ENCODE results near the gene RNF180. TPM values are rescaled to one million over a fixed set of nuclear protein-coding genes. Genes with fewer than 3 reads are reported as not detected.

Gene RNF180
- total and polyA plus RNA-seq, 2 of the 13 experiments (the other 11 are each of a cell fraction or from before 2014, with no cell fraction given), result 0.20 TPM; not detected in 1

DNA sequence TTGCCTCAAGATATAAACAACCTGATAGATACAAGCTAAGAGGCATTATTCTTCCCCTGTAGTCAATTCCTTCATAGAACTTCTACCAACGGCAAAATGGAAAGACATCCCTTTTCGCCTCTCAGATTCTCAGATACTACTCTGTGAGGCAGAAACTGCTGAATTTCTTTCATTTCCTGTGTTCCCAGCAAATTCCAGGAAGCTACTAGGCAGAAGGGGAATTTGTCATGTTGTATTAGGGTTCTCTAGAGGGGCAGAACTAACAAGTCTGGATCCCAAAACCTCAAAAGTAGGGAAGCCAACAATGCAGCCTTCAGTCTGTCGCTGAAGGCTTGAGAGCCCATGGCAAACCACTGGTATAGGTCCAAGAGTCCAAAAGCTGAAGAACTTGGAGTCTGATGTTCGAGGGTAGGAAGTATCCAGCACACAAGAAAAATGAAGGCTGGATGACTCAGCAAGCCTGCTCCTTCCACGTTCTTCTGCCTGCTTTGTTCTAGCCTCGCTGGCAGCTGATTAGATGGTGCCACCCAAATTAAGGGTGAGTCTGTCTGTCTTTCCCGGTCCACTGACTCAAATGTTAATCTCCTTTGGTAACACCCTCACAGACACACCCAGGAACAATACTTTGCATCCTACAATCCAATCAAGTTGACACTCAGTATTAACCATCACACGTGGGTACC is 15.2 kb downstream of the RNF180 start:
- 5% methylated on average over 8 of the region's 8 CpGs for WGBS (ENCODE audit: low lambda C conversion rate)
- TF ChIP-seq ZNF7 (CRISPR knock-in tag; IDR thresholded peaks at IDR 0.05) (no peak), GLI4 (CRISPR knock-in tag; IDR thresholded peaks at IDR 0.05; ENCODE audit: borderline replicate concordance) (no peak), KLF6 (CRISPR knock-in tag; IDR thresholded peaks at IDR 0.05) (no peak), NCOR1 (IDR thresholded peaks at IDR 0.05; ENCODE audit: borderline replicate concordance, low read length) (no peak), GTF2F1 (IDR thresholded peaks at IDR 0.05; ENCODE audit: low read length) (no peak), ZNF503 (CRISPR knock-in tag; IDR thresholded peaks at IDR 0.05) (no peak), TCF12 (IDR thresholded peaks at IDR 0.05) (no peak), TCF12 (CRISPR knock-in tag; IDR thresholded peaks at IDR 0.05) (no peak), RFX5 (IDR thresholded peaks at IDR 0.05; ENCODE audit: low read depth, low read length) (no peak), ZMYM3 (CRISPR knock-in tag; IDR thresholded peaks at IDR 0.05) (no peak), MXD4 (CRISPR knock-in tag; IDR thresholded peaks at IDR 0.05) (no peak), ZNF652 (CRISPR knock-in tag; IDR thresholded peaks at IDR 0.05; ENCODE audit: borderline replicate concordance, low read depth) (no peak), ZFP36L2 (CRISPR knock-in tag; IDR thresholded peaks at IDR 0.05) (no peak), ISX (CRISPR knock-in tag; conservative IDR thresholded peaks at IDR 0.05) (no peak), ZBTB1 (CRISPR knock-in tag; IDR thresholded peaks at IDR 0.05; ENCODE audit: borderline replicate concordance) (no peak)
- TF ChIP-seq, protein P1, sequence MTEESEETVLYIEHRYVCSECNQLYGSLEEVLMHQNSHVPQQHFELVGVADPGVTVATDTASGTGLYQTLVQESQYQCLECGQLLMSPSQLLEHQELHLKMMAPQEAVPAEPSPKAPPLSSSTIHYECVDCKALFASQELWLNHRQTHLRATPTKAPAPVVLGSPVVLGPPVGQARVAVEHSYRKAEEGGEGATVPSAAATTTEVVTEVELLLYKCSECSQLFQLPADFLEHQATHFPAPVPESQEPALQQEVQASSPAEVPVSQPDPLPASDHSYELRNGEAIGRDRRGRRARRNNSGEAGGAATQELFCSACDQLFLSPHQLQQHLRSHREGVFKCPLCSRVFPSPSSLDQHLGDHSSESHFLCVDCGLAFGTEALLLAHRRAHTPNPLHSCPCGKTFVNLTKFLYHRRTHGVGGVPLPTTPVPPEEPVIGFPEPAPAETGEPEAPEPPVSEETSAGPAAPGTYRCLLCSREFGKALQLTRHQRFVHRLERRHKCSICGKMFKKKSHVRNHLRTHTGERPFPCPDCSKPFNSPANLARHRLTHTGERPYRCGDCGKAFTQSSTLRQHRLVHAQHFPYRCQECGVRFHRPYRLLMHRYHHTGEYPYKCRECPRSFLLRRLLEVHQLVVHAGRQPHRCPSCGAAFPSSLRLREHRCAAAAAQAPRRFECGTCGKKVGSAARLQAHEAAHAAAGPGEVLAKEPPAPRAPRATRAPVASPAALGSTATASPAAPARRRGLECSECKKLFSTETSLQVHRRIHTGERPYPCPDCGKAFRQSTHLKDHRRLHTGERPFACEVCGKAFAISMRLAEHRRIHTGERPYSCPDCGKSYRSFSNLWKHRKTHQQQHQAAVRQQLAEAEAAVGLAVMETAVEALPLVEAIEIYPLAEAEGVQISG (CRISPR knock-in tag; IDR thresholded peaks at IDR 0.05), result no peak
- TF ChIP-seq, protein P2, sequence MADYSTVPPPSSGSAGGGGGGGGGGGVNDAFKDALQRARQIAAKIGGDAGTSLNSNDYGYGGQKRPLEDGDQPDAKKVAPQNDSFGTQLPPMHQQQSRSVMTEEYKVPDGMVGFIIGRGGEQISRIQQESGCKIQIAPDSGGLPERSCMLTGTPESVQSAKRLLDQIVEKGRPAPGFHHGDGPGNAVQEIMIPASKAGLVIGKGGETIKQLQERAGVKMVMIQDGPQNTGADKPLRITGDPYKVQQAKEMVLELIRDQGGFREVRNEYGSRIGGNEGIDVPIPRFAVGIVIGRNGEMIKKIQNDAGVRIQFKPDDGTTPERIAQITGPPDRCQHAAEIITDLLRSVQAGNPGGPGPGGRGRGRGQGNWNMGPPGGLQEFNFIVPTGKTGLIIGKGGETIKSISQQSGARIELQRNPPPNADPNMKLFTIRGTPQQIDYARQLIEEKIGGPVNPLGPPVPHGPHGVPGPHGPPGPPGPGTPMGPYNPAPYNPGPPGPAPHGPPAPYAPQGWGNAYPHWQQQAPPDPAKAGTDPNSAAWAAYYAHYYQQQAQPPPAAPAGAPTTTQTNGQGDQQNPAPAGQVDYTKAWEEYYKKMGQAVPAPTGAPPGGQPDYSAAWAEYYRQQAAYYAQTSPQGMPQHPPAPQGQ (CRISPR knock-in tag; IDR thresholded peaks at IDR 0.05; ENCODE audit: borderline replicate concordance), result no peak
- TF ChIP-seq, protein P3, sequence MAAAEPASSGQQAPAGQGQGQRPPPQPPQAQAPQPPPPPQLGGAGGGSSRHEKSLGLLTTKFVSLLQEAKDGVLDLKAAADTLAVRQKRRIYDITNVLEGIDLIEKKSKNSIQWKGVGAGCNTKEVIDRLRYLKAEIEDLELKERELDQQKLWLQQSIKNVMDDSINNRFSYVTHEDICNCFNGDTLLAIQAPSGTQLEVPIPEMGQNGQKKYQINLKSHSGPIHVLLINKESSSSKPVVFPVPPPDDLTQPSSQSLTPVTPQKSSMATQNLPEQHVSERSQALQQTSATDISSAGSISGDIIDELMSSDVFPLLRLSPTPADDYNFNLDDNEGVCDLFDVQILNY (CRISPR knock-in tag; conservative IDR thresholded peaks at IDR 0.05), result no peak

More for the DNA sequence above, 15.2 kb downstream of the RNF180 start:
- no peak for FAIRE-seq
- ChIA-PET CTCF (ENCODE audit: low intra/inter-chr PET ratio, low total read pairs) (no interaction called here), POLR2A (no interaction called here)
- no TSS peak for BruUV-seq (replicated peaks)
- Histone ChIP-seq H4K20me1 (ENCODE audit: insufficient read depth, low read length) (no peaks in the 10 kb centered on the region), H3K4me3 (replicated peaks in 1 of 3; ENCODE audit: insufficient read depth in 1 of 3, low read depth in 2 of 3, low read length in 3 of 3) (no peak overlapping the region), H3K4me2 (ENCODE audit: low read depth, low read length) (no peak overlapping the region), H2AFZ (ENCODE audit: low read length) (no peak overlapping the region), H3K27me3 (ENCODE audit: control insufficient read depth in 1 of 2, insufficient read depth in 2 of 2, low read length in 2 of 2) (no peaks in the 10 kb centered on the region), H3K9me3 (ENCODE audit: low read length) (no peaks in the 10 kb centered on the region), H3K9ac (ENCODE audit: insufficient read depth, low read depth, low read length) (no peak overlapping the region), H3K36me3 (replicated peaks in 1 of 2; ENCODE audit: control insufficient read depth in 1 of 2, insufficient read depth in 2 of 2, low read length in 2 of 2) (no peaks in the 10 kb centered on the region), H3K4me1 (ENCODE audit: insufficient read depth, low read length) (no peaks in the 10 kb centered on the region), H3K27ac (ENCODE audit: extremely low read length, insufficient read depth, low read length) (no peak overlapping the region), H3K79me2 (ENCODE audit: insufficient read depth, low read length) (no peaks in the 10 kb centered on the region)
- no peak for DNase-seq (ENCODE audit: low spot score)
- no peak for ATAC-seq
- in situ Hi-C loops (cut with HindIII; ENCODE audit: extremely low pct_ligation_motif_present, low pct_unique_long_range_greater_than_20kb), result no loop called here
- intact Hi-C loops (cut with micrococcal nuclease; ENCODE audit: unreplicated experiment), result no loop called here

Data from HepG2 (cell line).